ENCODE results near the gene SLC9A1. TPM values are rescaled to one million over a fixed set of nuclear protein-coding genes. Genes with fewer than 3 reads are reported as not detected.
A peak's percentile ranks its signal among the peaks of the same experiment; 100 is the strongest.

Gene SLC9A1
- total RNA-seq, 2 experiments from 2014 or later = 16.0 to 17.8 TPM

- Mint-ChIP-seq H3K27me3 (no peaks in the 10 kb centered on the region), H3K36me3 (peaks cover 3% of the 10 kb centered on the region), H3K27ac (no peak overlapping the region), H3K9me3 (no peaks in the 10 kb centered on the region), H3K4me3 (no peak overlapping the region), H3K4me1 (ENCODE audit: low read depth) (peaks cover 47% of the 10 kb centered on the region)
- ChIA-PET POLR2A (interaction anchor here (1.0 to 11.9 kb wide), 2 partner anchors 13 to 29 kb away, joined by 3 to 97 read pairs; partner anchors contain the start of gene SLC9A1), CTCF (interaction anchor here (0.8 to 2.2 kb wide), 4 partner anchors 13 to 159 kb away, joined by 3 to 9 read pairs (median 4); partner anchors contain the start of gene SLC9A1)
- intact Hi-C loops (cut with micrococcal nuclease) = no loop called here
- DNase-seq = no peak
Measured at GRCh38 chr1:27141266-27142003, 13.5 kb downstream of the SLC9A1 start.

DNA sequence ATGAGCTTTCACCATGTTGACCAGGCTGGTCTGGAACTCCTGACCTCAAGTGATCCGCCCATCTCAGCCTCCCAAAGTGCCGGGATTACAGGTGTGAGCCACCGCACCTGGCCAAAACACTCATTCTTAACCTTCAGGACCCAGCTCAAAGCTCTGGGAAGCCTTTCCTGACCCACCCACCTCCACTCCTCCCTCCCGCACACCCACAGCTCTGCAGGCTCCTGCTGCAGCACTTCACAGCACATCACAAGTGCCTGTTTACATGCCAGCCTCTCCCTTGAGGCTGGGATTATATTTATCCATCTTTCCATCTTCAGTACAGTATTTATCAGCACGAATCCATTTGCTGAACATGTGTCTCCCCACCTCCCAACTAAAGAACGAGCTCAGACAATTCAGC, 14.9 kb downstream of the SLC9A1 start:
- Mint-ChIP-seq H3K27me3 (no peaks in the 10 kb centered on the region), H3K4me3 (no peak overlapping the region), H3K36me3 (peaks cover under 1% of the 10 kb centered on the region), H3K4me1 (ENCODE audit: low read depth) (peaks cover 54% of the 10 kb centered on the region), H3K9me3 (no peaks in the 10 kb centered on the region), H3K27ac (no peak overlapping the region)
- ChIA-PET CTCF (interaction anchor here (1.1 to 2.2 kb wide), 5 partner anchors 14 to 161 kb away, joined by 3 to 9 read pairs (median 5); partner anchors contain the start of gene SLC9A1), POLR2A (interaction anchor here (11.9 kb wide), 1 partner anchor 14 kb away, joined by 97 read pairs; the partner anchor contains the start of gene SLC9A1)
- intact Hi-C loops (cut with micrococcal nuclease) = loop anchor here (2.0 kb wide), 2 partner anchors 15 to 27 kb away; partner anchors contain the start of gene SLC9A1
- no peak for DNase-seq

- no peaks in the 10 kb centered on the region for H3K36me3 Mint-ChIP-seq
- H3K27ac Mint-ChIP-seq = peak overlapping the region; percentile 19
- ChIA-PET POLR2A (interaction anchor here (11.9 kb wide), 1 partner anchor 15 kb away, joined by 97 read pairs; the partner anchor contains the start of gene SLC9A1), CTCF (interaction anchor here (1.3 to 2.2 kb wide), 2 partner anchors 27 to 58 kb away, joined by 4 to 5 read pairs; no protein-coding TSS in a partner anchor)
- H3K4me3 Mint-ChIP-seq = no peak overlapping the region
- no peaks in the 10 kb centered on the region for H3K27me3 Mint-ChIP-seq
- H3K9me3 Mint-ChIP-seq = no peaks in the 10 kb centered on the region
- intact Hi-C loops (cut with micrococcal nuclease) = loop anchor here (2.0 kb wide), 2 partner anchors 16 to 26 kb away; partner anchors contain the start of gene SLC9A1
- H3K4me1 Mint-ChIP-seq (ENCODE audit: low read depth) = peaks cover 54% of the 10 kb centered on the region
- no peak for DNase-seq
Measured at GRCh38 chr1:27138927-27139326, 16.0 kb downstream of the SLC9A1 start.

- CTCF ChIA-PET = interaction anchor here (1.3 kb wide), 1 partner anchor 59 kb away, joined by 4 read pairs; no protein-coding TSS in a partner anchor
- Mint-ChIP-seq H3K4me3 (no peak overlapping the region), H3K36me3 (no peaks in the 10 kb centered on the region), H3K27ac (peak overlapping the region; percentile 99), H3K27me3 (no peaks in the 10 kb centered on the region), H3K9me3 (no peaks in the 10 kb centered on the region), H3K4me1 (ENCODE audit: low read depth) (peaks cover 53% of the 10 kb centered on the region)
- DNase-seq = no peak
- intact Hi-C loops (cut with micrococcal nuclease) = loop anchor here (2.0 kb wide), 2 partner anchors 16 to 26 kb away; partner anchors contain the start of gene SLC9A1
- POLR2A ChIA-PET = interaction anchor here (1.6 to 11.9 kb wide), 3 partner anchors 12 to 27 kb away, joined by 5 to 97 read pairs (median 15); partner anchors contain the start of gene SLC9A1
Measured at GRCh38 chr1:27138368-27138767, 16.6 kb downstream of the SLC9A1 start.

- no peak for DNase-seq
- no peaks in the 10 kb centered on the region for H3K9me3 Mint-ChIP-seq
- no peaks in the 10 kb centered on the region for H3K36me3 Mint-ChIP-seq
- peaks cover 45% of the 10 kb centered on the region for H3K4me1 Mint-ChIP-seq (ENCODE audit: low read depth)
- CTCF ChIA-PET = interaction anchor here (0.6 to 1.8 kb wide), 4 partner anchors 17 to 60 kb away, joined by 3 to 9 read pairs (median 4); partner anchors contain the start of gene SLC9A1
- POLR2A ChIA-PET = interaction anchor here (1.6 to 11.9 kb wide), 3 partner anchors 13 to 26 kb away, joined by 5 to 97 read pairs (median 15); partner anchors contain the start of gene SLC9A1
- H3K27me3 Mint-ChIP-seq = no peaks in the 10 kb centered on the region
- H3K4me3 Mint-ChIP-seq = peak overlapping the region; percentile 91
- intact Hi-C loops (cut with micrococcal nuclease) = loop anchor here (2.0 kb wide), 2 partner anchors 17 to 25 kb away; partner anchors contain the start of gene SLC9A1
- peak overlapping the region; percentile 99 for H3K27ac Mint-ChIP-seq
Measured at GRCh38 chr1:27137544-27138075, 17.3 kb downstream of the SLC9A1 start.

DNA sequence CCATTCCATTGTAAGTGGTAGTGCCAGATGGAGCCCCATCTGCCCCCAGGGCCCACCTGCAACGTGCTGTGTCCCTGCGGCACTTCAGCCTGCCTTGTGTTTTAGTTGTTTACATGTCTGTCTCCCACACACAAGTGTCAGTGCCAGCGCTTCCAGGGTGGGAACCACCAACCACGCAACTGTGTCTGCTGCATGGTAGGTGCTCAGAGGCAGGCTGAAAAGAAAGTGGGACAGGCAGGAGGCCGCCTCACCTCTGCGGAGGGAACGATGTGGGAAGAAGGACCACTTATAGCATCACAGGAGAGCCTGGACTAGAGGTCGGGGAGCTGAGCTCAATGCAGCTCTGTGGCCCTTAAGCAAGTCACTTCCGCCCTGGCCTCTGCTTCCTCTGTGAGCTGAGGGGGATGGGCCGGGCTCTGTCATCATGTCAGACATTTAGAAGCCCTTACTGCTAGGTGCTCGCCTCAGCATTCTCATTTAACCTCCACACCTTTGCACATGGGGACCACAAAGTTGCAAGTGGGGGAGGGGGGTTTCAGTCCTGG, 17.9 kb downstream of the SLC9A1 start:
- intact Hi-C loops (cut with micrococcal nuclease) = no loop called here
- Mint-ChIP-seq H3K27me3 (no peaks in the 10 kb centered on the region), H3K9me3 (no peaks in the 10 kb centered on the region), H3K27ac (peak overlapping the region; percentile 99), H3K4me3 (peak overlapping the region; percentile 91), H3K36me3 (no peaks in the 10 kb centered on the region), H3K4me1 (ENCODE audit: low read depth) (peaks cover 40% of the 10 kb centered on the region)
- ChIA-PET CTCF (interaction anchor here (0.6 to 1.8 kb wide), 5 partner anchors 18 to 160 kb away, joined by 3 to 9 read pairs (median 5); partner anchors contain the start of gene SLC9A1), POLR2A (interaction anchor here (1.6 to 11.9 kb wide), 3 partner anchors 13 to 25 kb away, joined by 5 to 97 read pairs (median 15); partner anchors contain the start of gene SLC9A1)
- peak; percentile 92 for DNase-seq

DNA sequence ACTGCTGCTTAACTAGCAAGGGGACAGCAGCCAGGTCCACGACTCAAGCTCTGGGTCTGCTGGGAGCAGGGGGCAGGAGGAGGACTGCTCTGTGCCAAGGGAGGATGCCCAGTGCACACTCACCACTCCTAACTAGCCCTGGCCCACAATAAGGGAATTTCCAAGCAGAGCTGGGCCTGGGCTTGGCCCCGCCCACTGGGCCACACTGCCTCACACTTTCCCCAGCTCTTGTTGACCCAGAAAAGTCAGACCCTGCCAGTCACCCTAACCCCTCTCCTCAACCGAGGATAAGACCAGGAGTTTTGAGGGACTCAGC, 18.7 kb downstream of the SLC9A1 start:
- H3K27ac Mint-ChIP-seq = peak overlapping the region; percentile 99
- ChIA-PET CTCF (interaction anchor here (0.7 to 1.8 kb wide), 6 partner anchors 16 to 160 kb away, joined by 3 to 9 read pairs (median 5); partner anchors contain the start of gene SLC9A1), POLR2A (interaction anchor here (1.4 to 11.9 kb wide), 3 partner anchors 18 to 24 kb away, joined by 5 to 97 read pairs (median 15); partner anchors contain the start of gene SLC9A1)
- H3K4me1 Mint-ChIP-seq (ENCODE audit: low read depth) = peaks cover 37% of the 10 kb centered on the region
- no peaks in the 10 kb centered on the region for H3K36me3 Mint-ChIP-seq
- peak overlapping the region; percentile 91 for H3K4me3 Mint-ChIP-seq
- no peaks in the 10 kb centered on the region for H3K27me3 Mint-ChIP-seq
- DNase-seq = peak; percentile 58
- intact Hi-C loops (cut with micrococcal nuclease) = no loop called here
- H3K9me3 Mint-ChIP-seq = no peaks in the 10 kb centered on the region

- Mint-ChIP-seq H3K4me3 (no peak overlapping the region), H3K4me1 (ENCODE audit: low read depth) (peaks cover 37% of the 10 kb centered on the region), H3K36me3 (no peaks in the 10 kb centered on the region), H3K9me3 (no peaks in the 10 kb centered on the region), H3K27me3 (no peaks in the 10 kb centered on the region), H3K27ac (peak overlapping the region; percentile 23)
- DNase-seq = no peak
- POLR2A ChIA-PET = interaction anchor here (1.4 to 11.9 kb wide), 3 partner anchors 19 to 24 kb away, joined by 5 to 97 read pairs (median 15); partner anchors contain the start of gene SLC9A1
- CTCF ChIA-PET = interaction anchor here (0.7 to 1.8 kb wide), 5 partner anchors 17 to 161 kb away, joined by 3 to 9 read pairs (median 5); partner anchors contain the start of gene SLC9A1
- intact Hi-C loops (cut with micrococcal nuclease) = no loop called here
Measured at GRCh38 chr1:27135541-27136235, 19.2 kb downstream of the SLC9A1 start.

DNA sequence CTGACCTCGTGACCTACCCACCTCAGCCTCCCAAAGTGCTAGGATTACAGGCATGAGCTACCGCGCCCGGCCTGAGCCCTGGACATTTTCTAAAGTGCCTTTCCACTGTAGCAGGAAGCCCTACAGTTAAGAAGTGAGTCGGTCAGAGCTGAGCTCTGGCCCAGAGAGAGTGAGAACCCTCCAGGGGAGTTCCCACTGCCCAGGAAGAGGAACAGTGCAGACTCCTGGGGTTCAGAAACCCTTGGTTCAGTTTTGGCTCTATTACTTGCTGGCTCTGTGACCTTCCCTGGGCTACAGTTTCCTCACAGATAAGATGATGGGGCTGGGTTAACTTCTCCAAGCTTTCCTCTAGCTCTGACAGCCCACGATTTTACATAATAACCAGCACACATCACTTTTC, 20.9 kb downstream of the SLC9A1 start:
- H3K27ac Mint-ChIP-seq = no peak overlapping the region
- no peaks in the 10 kb centered on the region for H3K36me3 Mint-ChIP-seq
- H3K4me3 Mint-ChIP-seq = no peak overlapping the region
- intact Hi-C loops (cut with micrococcal nuclease) = no loop called here
- no peaks in the 10 kb centered on the region for H3K27me3 Mint-ChIP-seq
- no peaks in the 10 kb centered on the region for H3K9me3 Mint-ChIP-seq
- ChIA-PET CTCF (interaction anchor here (0.6 to 1.6 kb wide), 4 partner anchors 11 to 89 kb away, joined by 3 to 6 read pairs (median 3); partner anchors contain the start of gene SLC9A1), POLR2A (interaction anchor here (11.9 kb wide), 1 partner anchor 20 kb away, joined by 97 read pairs; the partner anchor contains the start of gene SLC9A1)
- no peak for DNase-seq
- peaks cover 34% of the 10 kb centered on the region for H3K4me1 Mint-ChIP-seq (ENCODE audit: low read depth)

GRCh38 chr1:27133158-27133557, 21.8 kb downstream of the SLC9A1 start:
- no peaks in the 10 kb centered on the region for H3K36me3 Mint-ChIP-seq
- intact Hi-C loops (cut with micrococcal nuclease) = no loop called here
- H3K27ac Mint-ChIP-seq = no peak overlapping the region
- H3K9me3 Mint-ChIP-seq = no peaks in the 10 kb centered on the region
- H3K27me3 Mint-ChIP-seq = no peaks in the 10 kb centered on the region
- H3K4me1 Mint-ChIP-seq (ENCODE audit: low read depth) = peaks cover 28% of the 10 kb centered on the region
- DNase-seq = no peak
- no peak overlapping the region for H3K4me3 Mint-ChIP-seq
- POLR2A ChIA-PET = interaction anchor here (0.6 to 0.7 kb wide), 3 partner anchors 12 to 679 kb away, joined by 3 to 4 read pairs (median 3); no protein-coding TSS in a partner anchor
- CTCF ChIA-PET = interaction anchor here (0.6 to 1.6 kb wide), 3 partner anchors 12 to 88 kb away, joined by 3 to 6 read pairs (median 3); partner anchors contain the start of gene SLC9A1

DNA sequence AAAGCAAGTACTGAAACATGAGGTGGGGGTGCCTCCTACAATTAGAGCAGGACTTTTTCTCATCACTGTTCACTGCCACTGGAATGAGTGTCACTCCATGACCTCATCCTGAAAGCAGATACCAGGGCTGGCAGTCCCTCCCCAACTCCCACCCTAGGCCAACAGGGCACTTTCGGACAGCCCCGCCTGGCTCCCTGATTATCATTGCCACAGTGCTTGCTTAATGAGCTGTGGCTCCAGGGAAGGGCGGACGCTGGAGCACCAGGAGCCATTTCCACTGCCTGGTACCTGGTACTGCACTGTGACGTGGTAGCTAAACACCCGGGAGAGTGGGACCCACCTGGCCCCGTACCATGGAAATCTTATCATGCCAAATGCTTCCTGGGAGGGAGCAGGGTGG, 22.3 kb downstream of the SLC9A1 start:
- H3K36me3 Mint-ChIP-seq = no peaks in the 10 kb centered on the region
- peaks cover 22% of the 10 kb centered on the region for H3K4me1 Mint-ChIP-seq (ENCODE audit: low read depth)
- no peak overlapping the region for H3K4me3 Mint-ChIP-seq
- intact Hi-C loops (cut with micrococcal nuclease) = no loop called here
- no peak overlapping the region for H3K27ac Mint-ChIP-seq
- no peaks in the 10 kb centered on the region for H3K9me3 Mint-ChIP-seq
- DNase-seq = no peak
- no peaks in the 10 kb centered on the region for H3K27me3 Mint-ChIP-seq
- POLR2A ChIA-PET = no interaction called here
- CTCF ChIA-PET = interaction anchor here (1.3 kb wide), 1 partner anchor 22 kb away, joined by 3 read pairs; the partner anchor contains the start of gene SLC9A1
